Measurements from ENCODE around the gene CLEC4A. TPM values are rescaled to one million over a fixed set of nuclear protein-coding genes. Genes with fewer than 3 reads are reported as not detected.
"Not testable (repeated sequence)": the region's sequence is repeated elsewhere in the genome, so short reads cannot be mapped to it uniquely, and the experiment has no call there.

Gene CLEC4A
- polyA plus RNA-seq, result 1 to 10 TPM in 1 of 2 donors, under 1 TPM in 1; 0.92 to 1.3 TPM

- H3K36me3 ChIP-seq (ENCODE audit: control insufficient read depth in 2 of 2, insufficient read depth in 2 of 2, low read length in 1 of 2), result no peaks in the 10 kb centered on the region
- no peak within 1 kb of the TSS for H3K27ac ChIP-seq (ENCODE audit: low read depth in 2 of 2, low read length in 1 of 2)
- H3K9me3 ChIP-seq (ENCODE audit: control insufficient read depth in 2 of 2, insufficient read depth in 1 of 2, low read depth in 1 of 2, low read length in 1 of 2), result no peaks in the 10 kb centered on the region
- H3K27me3 ChIP-seq (ENCODE audit: control insufficient read depth in 1 of 2, insufficient read depth in 2 of 2, low read length in 2 of 2), result no peaks in the 10 kb centered on the region
- no peak within 1 kb of the TSS for H3K4me3 ChIP-seq (ENCODE audit: low read depth in 1 of 2, low read length in 2 of 2)
- H3K4me1 ChIP-seq (ENCODE audit: control insufficient read depth in 2 of 2, insufficient read depth in 2 of 2, low read length in 1 of 2), result no peaks in the 10 kb centered on the region
- 72 to 84% methylated on average over 5 of the region's 5 CpGs for WGBS, 2 donors
Observed at GRCh38 chr12:8123124-8123912, at the start of gene CLEC4A. CLEC4A (plus strand) TSS chr12:8123617; CDS start chr12:8123879, 262 bp downstream.

DNA sequence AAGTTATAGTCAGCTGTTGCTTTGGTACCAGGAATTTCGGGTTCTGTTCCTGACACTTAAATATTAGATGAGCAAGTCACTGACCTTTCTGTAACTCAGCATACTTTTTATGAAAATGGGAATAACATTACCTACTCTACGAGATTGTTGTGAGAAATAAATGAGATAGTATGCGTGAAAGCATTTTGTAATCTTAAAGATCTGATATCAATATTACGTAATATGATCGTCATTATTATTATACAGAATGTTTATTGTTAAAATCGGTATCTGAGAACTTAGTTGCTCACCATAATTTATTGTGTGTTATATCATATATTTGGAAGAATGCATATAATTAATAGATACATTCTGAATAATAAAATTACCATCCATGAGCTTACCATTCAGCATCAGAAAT, 47.5 kb upstream of the CLEC4A start:
- Histone ChIP-seq H3K4me3 (ENCODE audit: low read depth in 1 of 2, low read length in 2 of 2) (no peak overlapping the region), H3K9me3 (ENCODE audit: control insufficient read depth in 2 of 2, insufficient read depth in 1 of 2, low read depth in 1 of 2, low read length in 1 of 2) (no peaks in the 10 kb centered on the region), H3K36me3 (ENCODE audit: control insufficient read depth in 2 of 2, insufficient read depth in 2 of 2, low read length in 1 of 2) (no peaks in the 10 kb centered on the region), H3K4me1 (ENCODE audit: control insufficient read depth in 2 of 2, insufficient read depth in 2 of 2, low read length in 1 of 2) (no peaks in the 10 kb centered on the region), H3K27ac (ENCODE audit: low read depth in 2 of 2, low read length in 1 of 2) (no peak overlapping the region), H3K27me3 (ENCODE audit: control insufficient read depth in 1 of 2, insufficient read depth in 2 of 2, low read length in 2 of 2) (no peaks in the 10 kb centered on the region)
- 87 to 91% methylated on average over 6 of the region's 6 CpGs for WGBS, 2 donors

DNA sequence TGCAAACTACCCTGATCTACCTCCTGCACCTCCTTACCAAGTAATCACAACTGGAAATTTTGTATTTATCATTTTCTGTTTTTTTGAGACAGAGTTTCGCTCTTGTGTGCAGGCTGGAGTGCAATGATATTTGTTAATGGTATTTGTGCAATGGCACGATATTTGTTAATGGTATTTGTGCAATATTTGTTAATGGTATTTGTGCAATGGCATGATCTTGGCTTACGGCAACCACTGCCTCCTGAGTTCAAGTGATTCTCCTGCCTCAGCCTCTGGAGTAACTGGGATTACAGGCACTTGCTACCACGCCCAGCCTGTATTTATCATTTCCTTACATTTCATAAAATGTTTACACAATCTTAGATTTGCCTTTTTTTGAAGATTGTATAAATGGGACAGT, 47.1 kb upstream of the CLEC4A start:
- H3K27me3 ChIP-seq (ENCODE audit: control insufficient read depth in 1 of 2, insufficient read depth in 2 of 2, low read length in 2 of 2), result no peaks in the 10 kb centered on the region
- H3K4me1 ChIP-seq (ENCODE audit: control insufficient read depth in 2 of 2, insufficient read depth in 2 of 2, low read length in 1 of 2), result no peaks in the 10 kb centered on the region
- no peaks in the 10 kb centered on the region for H3K36me3 ChIP-seq (ENCODE audit: control insufficient read depth in 2 of 2, insufficient read depth in 2 of 2, low read length in 1 of 2)
- H3K27ac ChIP-seq (ENCODE audit: low read depth in 2 of 2, low read length in 1 of 2), result no peak overlapping the region
- no peaks in the 10 kb centered on the region for H3K9me3 ChIP-seq (ENCODE audit: control insufficient read depth in 2 of 2, insufficient read depth in 1 of 2, low read depth in 1 of 2, low read length in 1 of 2)
- 85 to 86% methylated on average over 4 of the region's 4 CpGs for WGBS, 2 donors
- H3K4me3 ChIP-seq (ENCODE audit: low read depth in 1 of 2, low read length in 2 of 2), result no peak overlapping the region

DNA sequence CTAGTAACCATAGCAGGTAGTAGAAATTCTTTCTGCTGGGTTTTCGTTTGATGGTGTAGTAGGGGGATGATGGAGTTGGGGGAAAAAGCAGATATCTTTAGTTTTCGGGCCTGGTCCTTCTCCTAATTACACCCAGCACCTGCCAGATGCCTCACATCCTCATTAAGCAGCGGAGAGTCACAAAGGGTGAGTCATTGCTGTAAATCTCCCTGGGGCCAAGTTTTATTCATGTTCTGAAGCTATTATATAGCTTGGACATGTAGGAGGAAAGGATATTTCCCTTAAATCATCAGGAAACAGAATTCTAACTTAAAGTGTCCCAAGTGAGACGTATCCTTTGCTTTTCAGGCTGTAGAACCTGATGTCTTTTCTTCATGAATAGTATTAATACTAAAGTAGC, 46.2 kb upstream of the CLEC4A start:
- 34 to 40% methylated on average over 4 of the region's 4 CpGs for WGBS, 2 donors
- Histone ChIP-seq H3K4me3 (ENCODE audit: low read depth in 1 of 2, low read length in 2 of 2) (no peak overlapping the region), H3K9me3 (ENCODE audit: control insufficient read depth in 2 of 2, insufficient read depth in 1 of 2, low read depth in 1 of 2, low read length in 1 of 2) (no peaks in the 10 kb centered on the region), H3K4me1 (ENCODE audit: control insufficient read depth in 2 of 2, insufficient read depth in 2 of 2, low read length in 1 of 2) (no peaks in the 10 kb centered on the region), H3K27ac (ENCODE audit: low read depth in 2 of 2, low read length in 1 of 2) (no peak overlapping the region), H3K27me3 (ENCODE audit: control insufficient read depth in 1 of 2, insufficient read depth in 2 of 2, low read length in 2 of 2) (no peaks in the 10 kb centered on the region), H3K36me3 (ENCODE audit: control insufficient read depth in 2 of 2, insufficient read depth in 2 of 2, low read length in 1 of 2) (no peaks in the 10 kb centered on the region)

GRCh38 chr12:8078398-8078797, 45.0 kb upstream of the CLEC4A start:
- Histone ChIP-seq H3K4me1 (ENCODE audit: control insufficient read depth in 2 of 2, insufficient read depth in 2 of 2, low read length in 1 of 2) (no peaks in the 10 kb centered on the region), H3K36me3 (ENCODE audit: control insufficient read depth in 2 of 2, insufficient read depth in 2 of 2, low read length in 1 of 2) (no peaks in the 10 kb centered on the region), H3K9me3 (ENCODE audit: control insufficient read depth in 2 of 2, insufficient read depth in 1 of 2, low read depth in 1 of 2, low read length in 1 of 2) (no peaks in the 10 kb centered on the region), H3K4me3 (ENCODE audit: low read depth in 1 of 2, low read length in 2 of 2) (no peak overlapping the region), H3K27ac (ENCODE audit: low read depth in 2 of 2, low read length in 1 of 2) (no peak overlapping the region), H3K27me3 (ENCODE audit: control insufficient read depth in 1 of 2, insufficient read depth in 2 of 2, low read length in 2 of 2) (no peaks in the 10 kb centered on the region)
- WGBS, 2 donors, result 35 to 36% methylated on average over 4 of the region's 4 CpGs

DNA sequence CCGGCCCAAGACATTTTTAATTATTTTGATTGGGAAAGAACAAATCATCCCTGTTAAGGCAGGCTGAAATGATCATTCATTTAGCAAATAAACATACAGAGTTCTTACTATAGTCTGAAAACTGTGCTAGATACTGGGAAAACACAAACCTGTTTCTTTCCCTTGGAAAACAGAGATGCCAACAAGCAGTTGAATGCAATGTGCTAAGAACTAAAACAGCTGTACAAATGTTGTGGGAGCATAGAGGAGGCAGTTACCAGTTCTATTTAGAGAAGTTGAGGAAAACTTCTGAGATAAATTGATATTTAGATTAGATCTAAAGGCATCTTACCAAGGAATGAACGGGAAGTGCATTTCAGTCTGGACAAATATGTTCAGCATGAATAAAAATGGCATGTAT, 44.5 kb upstream of the CLEC4A start:
- H3K9me3 ChIP-seq (ENCODE audit: control insufficient read depth in 2 of 2, insufficient read depth in 1 of 2, low read depth in 1 of 2, low read length in 1 of 2), result no peaks in the 10 kb centered on the region
- WGBS, 2 donors, result 69 to 78% methylated on average over 2 of the region's 2 CpGs
- peaks cover 0 to 3% of the 10 kb centered on the region in 2 donors for H3K4me1 ChIP-seq (ENCODE audit: control insufficient read depth in 2 of 2, insufficient read depth in 2 of 2, low read length in 1 of 2)
- no peaks in the 10 kb centered on the region for H3K36me3 ChIP-seq (ENCODE audit: control insufficient read depth in 2 of 2, insufficient read depth in 2 of 2, low read length in 1 of 2)
- H3K27me3 ChIP-seq (ENCODE audit: control insufficient read depth in 1 of 2, insufficient read depth in 2 of 2, low read length in 2 of 2), result no peaks in the 10 kb centered on the region
- no peak overlapping the region for H3K27ac ChIP-seq (ENCODE audit: low read depth in 2 of 2, low read length in 1 of 2)
- no peak overlapping the region for H3K4me3 ChIP-seq (ENCODE audit: low read depth in 1 of 2, low read length in 2 of 2)

- Histone ChIP-seq H3K4me1 (ENCODE audit: control insufficient read depth in 2 of 2, insufficient read depth in 2 of 2, low read length in 1 of 2) (peaks cover 0 to 3% of the 10 kb centered on the region in 2 donors), H3K36me3 (ENCODE audit: control insufficient read depth in 2 of 2, insufficient read depth in 2 of 2, low read length in 1 of 2) (no peaks in the 10 kb centered on the region), H3K9me3 (ENCODE audit: control insufficient read depth in 2 of 2, insufficient read depth in 1 of 2, low read depth in 1 of 2, low read length in 1 of 2) (no peaks in the 10 kb centered on the region), H3K4me3 (ENCODE audit: low read depth in 1 of 2, low read length in 2 of 2) (no peak overlapping the region), H3K27me3 (ENCODE audit: control insufficient read depth in 1 of 2, insufficient read depth in 2 of 2, low read length in 2 of 2) (no peaks in the 10 kb centered on the region), H3K27ac (ENCODE audit: low read depth in 2 of 2, low read length in 1 of 2) (no peak overlapping the region)
Observed at GRCh38 chr12:8080120-8080519, 43.3 kb upstream of the CLEC4A start.

- 1 to 2% methylated on average over 15 of the region's 15 CpGs for WGBS, 2 donors
- H3K9me3 ChIP-seq (ENCODE audit: control insufficient read depth in 2 of 2, insufficient read depth in 1 of 2, low read depth in 1 of 2, low read length in 1 of 2), result no peaks in the 10 kb centered on the region
- H3K27me3 ChIP-seq (ENCODE audit: control insufficient read depth in 1 of 2, insufficient read depth in 2 of 2, low read length in 2 of 2), result no peaks in the 10 kb centered on the region
- peak overlapping the region; percentile 74 to 79 for H3K4me3 ChIP-seq (ENCODE audit: low read depth in 1 of 2, low read length in 2 of 2)
- H3K4me1 ChIP-seq (ENCODE audit: control insufficient read depth in 2 of 2, insufficient read depth in 2 of 2, low read length in 1 of 2), result peaks cover 0 to 3% of the 10 kb centered on the region in 2 donors
- H3K36me3 ChIP-seq (ENCODE audit: control insufficient read depth in 2 of 2, insufficient read depth in 2 of 2, low read length in 1 of 2), result no peaks in the 10 kb centered on the region
- H3K27ac ChIP-seq (ENCODE audit: low read depth in 2 of 2, low read length in 1 of 2), result peak overlapping the region; percentile 91 to 99
Observed at GRCh38 chr12:8081251-8081920, 42.0 kb upstream of the CLEC4A start.

- Histone ChIP-seq H3K27me3 (ENCODE audit: control insufficient read depth in 1 of 2, insufficient read depth in 2 of 2, low read length in 2 of 2) (no peaks in the 10 kb centered on the region), H3K4me1 (ENCODE audit: control insufficient read depth in 2 of 2, insufficient read depth in 2 of 2, low read length in 1 of 2) (peaks cover 0 to 3% of the 10 kb centered on the region in 2 donors), H3K9me3 (ENCODE audit: control insufficient read depth in 2 of 2, insufficient read depth in 1 of 2, low read depth in 1 of 2, low read length in 1 of 2) (no peaks in the 10 kb centered on the region), H3K4me3 (ENCODE audit: low read depth in 1 of 2, low read length in 2 of 2) (peak overlapping the region; percentile 74 to 79), H3K27ac (ENCODE audit: low read depth in 2 of 2, low read length in 1 of 2) (peak overlapping the region; percentile 91 to 99), H3K36me3 (ENCODE audit: control insufficient read depth in 2 of 2, insufficient read depth in 2 of 2, low read length in 1 of 2) (no peaks in the 10 kb centered on the region)
- 2 to 4% methylated on average over 4 of the region's 4 CpGs for WGBS, 2 donors
Observed at GRCh38 chr12:8082808-8083100, 40.7 kb upstream of the CLEC4A start.

DNA sequence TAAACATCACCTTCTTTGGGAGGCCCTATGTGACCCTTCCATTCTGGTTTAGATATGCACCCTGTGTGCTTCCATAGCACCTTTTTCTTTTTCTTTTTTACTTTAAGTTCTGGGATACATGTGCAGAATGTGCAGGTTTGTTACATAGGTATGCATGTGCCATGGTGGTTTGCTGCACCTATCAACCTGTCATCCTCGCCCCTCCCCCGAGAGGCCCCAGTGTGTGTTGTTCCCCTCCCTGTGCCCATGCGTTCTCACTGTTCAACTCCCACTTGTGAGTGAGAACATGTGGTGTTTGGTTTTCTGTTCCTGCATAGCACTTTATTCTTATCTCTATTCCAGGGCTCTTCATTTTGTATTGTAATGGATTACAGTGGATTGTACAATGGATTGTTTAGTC, 39.1 kb upstream of the CLEC4A start:
- H3K9me3 ChIP-seq (ENCODE audit: control insufficient read depth in 2 of 2, insufficient read depth in 1 of 2, low read depth in 1 of 2, low read length in 1 of 2); H3K36me3 ChIP-seq (ENCODE audit: control insufficient read depth in 2 of 2, insufficient read depth in 2 of 2, low read length in 1 of 2); H3K4me1 ChIP-seq (ENCODE audit: control insufficient read depth in 2 of 2, insufficient read depth in 2 of 2, low read length in 1 of 2); H3K27ac ChIP-seq (ENCODE audit: low read depth in 2 of 2, low read length in 1 of 2); H3K27me3 ChIP-seq (ENCODE audit: control insufficient read depth in 1 of 2, insufficient read depth in 2 of 2, low read length in 2 of 2); H3K4me3 ChIP-seq (ENCODE audit: low read depth in 1 of 2, low read length in 2 of 2): not testable (repeated sequence)
- WGBS, 2 donors, result 63 to 77% methylated on average over 3 of the region's 3 CpGs

Data from esophagus (tissue), 2 donors.